Measurements from ENCODE around the gene SGPL1. TPM values are rescaled to one million over a fixed set of nuclear protein-coding genes. Genes with fewer than 3 reads are reported as not detected.

The SGPL1 gene
- polyA plus RNA-seq, 1 donor, result 49.0 TPM

DNA sequence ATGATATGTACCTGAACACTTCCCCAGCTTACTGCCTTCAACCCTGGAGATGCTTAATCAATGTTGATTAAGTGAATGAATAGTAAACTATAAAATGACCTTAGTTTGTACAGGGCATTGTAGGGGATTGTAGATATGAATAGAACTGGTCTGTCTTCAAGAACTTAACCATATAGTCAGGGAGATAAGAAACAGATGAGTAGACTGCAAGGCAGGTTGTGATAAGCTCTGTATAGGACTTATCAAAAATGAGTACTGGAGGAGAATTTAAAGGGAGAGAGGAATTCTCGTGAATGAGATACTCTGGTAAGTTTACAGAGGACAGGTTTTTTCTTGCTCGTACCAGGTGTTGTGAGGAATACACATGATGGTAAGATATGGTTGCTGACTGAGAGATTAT is 27.6 kb downstream of the SGPL1 start:
- H3K27me3 ChIP-seq (ENCODE audit: control insufficient read depth, insufficient read depth, low read length), result no peaks in the 10 kb centered on the region
- H3K9me3 ChIP-seq (ENCODE audit: control insufficient read depth, low read depth, low read length), result no peaks in the 10 kb centered on the region
- H3K4me1 ChIP-seq (ENCODE audit: control insufficient read depth, insufficient read depth, low read length), result peaks cover 35% of the 10 kb centered on the region
- DNase-seq, result no peak
- peaks cover 4% of the 10 kb centered on the region for H3K36me3 ChIP-seq (ENCODE audit: control insufficient read depth, insufficient read depth, low read length)
- 17% methylated on average over 1 of the region's 2 CpGs for WGBS (ENCODE audit: insufficient coverage, low lambda C conversion rate)
- H3K4me3 ChIP-seq (ENCODE audit: low read length), result no peak overlapping the region
- H3K27ac ChIP-seq (ENCODE audit: low read length), result no peak overlapping the region

DNA sequence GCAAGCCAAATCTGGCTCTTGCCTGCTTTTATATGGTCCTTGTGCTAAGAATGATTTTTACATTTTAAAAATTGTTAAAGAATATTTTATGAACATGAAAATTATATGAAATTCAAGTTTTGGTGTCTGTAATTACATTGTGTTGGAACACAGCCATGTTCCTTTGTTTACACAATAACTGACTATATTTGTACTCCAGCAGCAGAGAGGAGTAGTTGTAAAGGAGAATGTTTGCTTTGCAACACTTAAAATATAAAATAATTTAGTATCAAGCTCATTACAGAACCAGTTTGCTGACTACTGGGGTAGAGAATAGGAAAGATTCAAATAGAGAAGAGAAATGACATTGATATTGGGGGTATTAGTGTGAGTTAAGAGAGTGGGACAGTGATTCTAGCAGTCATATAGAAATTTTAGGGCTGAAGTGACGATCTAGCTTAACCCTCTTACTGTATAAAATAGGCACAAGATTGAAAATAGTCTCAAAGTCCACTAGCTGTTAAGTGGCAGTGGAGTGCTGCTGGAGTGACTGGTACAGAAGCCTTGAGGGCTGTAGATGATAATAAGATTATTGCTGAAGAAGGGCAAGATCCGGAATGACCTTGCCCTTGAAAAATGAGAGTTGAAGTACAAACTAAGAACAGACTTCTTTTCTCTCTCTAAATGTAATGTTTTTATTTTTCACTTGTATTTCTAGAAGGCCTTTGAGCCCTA is 28.2 kb downstream of the SGPL1 start:
- Histone ChIP-seq H3K9me3 (ENCODE audit: control insufficient read depth, low read depth, low read length) (no peaks in the 10 kb centered on the region), H3K36me3 (ENCODE audit: control insufficient read depth, insufficient read depth, low read length) (peaks cover 4% of the 10 kb centered on the region), H3K4me1 (ENCODE audit: control insufficient read depth, insufficient read depth, low read length) (peaks cover 35% of the 10 kb centered on the region), H3K4me3 (ENCODE audit: low read length) (no peak overlapping the region), H3K27ac (ENCODE audit: low read length) (peak overlapping the region; percentile 47), H3K27me3 (ENCODE audit: control insufficient read depth, insufficient read depth, low read length) (no peaks in the 10 kb centered on the region)
- peak in 1 of 2 donors; percentile 47 for DNase-seq
- WGBS (ENCODE audit: insufficient coverage, low lambda C conversion rate), result no CpG with 5 or more reads among the region's 2 CpGs

DNA sequence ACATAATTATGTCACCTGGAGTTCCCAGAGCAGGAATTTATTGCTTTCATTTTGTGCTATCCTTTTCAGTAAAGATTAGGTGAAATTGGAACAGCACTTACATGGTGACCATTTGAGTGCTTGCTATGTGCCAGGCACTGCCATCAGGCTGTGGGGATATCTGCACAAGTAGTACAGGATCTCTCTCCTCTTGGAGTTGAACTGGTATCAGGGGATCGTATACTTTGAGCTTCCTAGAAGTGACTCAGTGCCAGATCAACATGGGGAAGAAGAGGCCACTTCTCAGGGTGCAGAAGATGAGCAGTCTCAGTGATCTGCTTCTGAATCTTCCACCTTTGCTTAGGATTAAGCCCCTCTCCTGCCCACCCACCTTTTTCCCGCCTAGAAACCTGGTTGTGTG is 29.5 kb downstream of the SGPL1 start:
- peaks cover 2% of the 10 kb centered on the region for H3K36me3 ChIP-seq (ENCODE audit: control insufficient read depth, insufficient read depth, low read length)
- H3K9me3 ChIP-seq (ENCODE audit: control insufficient read depth, low read depth, low read length), result no peaks in the 10 kb centered on the region
- no peaks in the 10 kb centered on the region for H3K27me3 ChIP-seq (ENCODE audit: control insufficient read depth, insufficient read depth, low read length)
- H3K4me1 ChIP-seq (ENCODE audit: control insufficient read depth, insufficient read depth, low read length), result peaks cover 35% of the 10 kb centered on the region
- no CpG with 5 or more reads among the region's 2 CpGs for WGBS (ENCODE audit: insufficient coverage, low lambda C conversion rate)
- peak in 1 of 2 donors; percentile 67 for DNase-seq
- H3K27ac ChIP-seq (ENCODE audit: low read length), result peak overlapping the region; percentile 24
- no peak overlapping the region for H3K4me3 ChIP-seq (ENCODE audit: low read length)

DNA sequence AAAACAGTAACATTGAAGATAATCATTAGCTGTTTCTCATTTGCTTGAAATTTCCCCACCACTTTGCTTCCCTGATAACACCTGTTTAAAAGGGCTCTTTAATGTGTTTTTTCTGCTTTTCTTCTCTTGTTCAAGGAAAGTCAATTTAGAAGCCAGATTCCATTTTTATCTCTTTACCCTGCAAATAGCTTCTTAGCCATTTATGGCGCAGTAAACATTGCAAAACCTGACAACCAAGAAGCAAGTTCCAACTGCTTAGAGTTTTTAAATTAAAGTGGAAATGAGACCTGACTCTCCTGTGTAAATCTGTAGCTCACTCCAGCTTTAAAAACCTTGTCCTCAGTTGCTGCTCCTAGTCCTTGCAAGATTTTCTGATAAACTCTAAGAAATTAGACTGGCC is 30.1 kb downstream of the SGPL1 start:
- H3K36me3 ChIP-seq (ENCODE audit: control insufficient read depth, insufficient read depth, low read length), result peaks cover 3% of the 10 kb centered on the region
- H3K27ac ChIP-seq (ENCODE audit: low read length), result peak overlapping the region; percentile 24
- H3K4me3 ChIP-seq (ENCODE audit: low read length), result no peak overlapping the region
- H3K9me3 ChIP-seq (ENCODE audit: control insufficient read depth, low read depth, low read length), result no peaks in the 10 kb centered on the region
- WGBS (ENCODE audit: insufficient coverage, low lambda C conversion rate), result no CpG with 5 or more reads among the region's 1 CpG
- peaks cover 35% of the 10 kb centered on the region for H3K4me1 ChIP-seq (ENCODE audit: control insufficient read depth, insufficient read depth, low read length)
- DNase-seq, result peak; percentile 51 to 78
- no peaks in the 10 kb centered on the region for H3K27me3 ChIP-seq (ENCODE audit: control insufficient read depth, insufficient read depth, low read length)

DNA sequence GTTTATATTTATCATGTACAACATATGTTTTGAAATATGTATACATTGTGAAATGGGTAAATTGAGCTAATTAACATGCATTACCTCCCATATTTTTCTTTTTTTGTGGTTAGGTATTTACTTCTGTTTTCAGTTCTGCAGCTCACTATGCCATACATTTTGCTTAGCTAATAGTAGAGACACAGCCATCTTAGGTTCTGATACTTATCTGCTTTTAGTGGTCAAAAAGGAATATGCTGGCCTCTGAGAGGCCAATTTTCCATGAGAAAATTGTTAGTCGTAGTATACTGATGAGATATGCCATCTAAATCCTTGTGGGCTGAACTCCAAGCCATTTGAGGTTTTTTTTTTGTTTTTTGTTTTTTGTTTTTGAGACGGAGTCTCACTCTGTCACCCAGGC is 31.0 kb downstream of the SGPL1 start:
- DNase-seq, result no peak
- H3K4me3 ChIP-seq (ENCODE audit: low read length), result no peak overlapping the region
- H3K9me3 ChIP-seq (ENCODE audit: control insufficient read depth, low read depth, low read length), result no peaks in the 10 kb centered on the region
- H3K27ac ChIP-seq (ENCODE audit: low read length), result no peak overlapping the region
- H3K36me3 ChIP-seq (ENCODE audit: control insufficient read depth, insufficient read depth, low read length), result peaks cover 10% of the 10 kb centered on the region
- peaks cover 39% of the 10 kb centered on the region for H3K4me1 ChIP-seq (ENCODE audit: control insufficient read depth, insufficient read depth, low read length)
- 83% methylated on average over 1 of the region's 2 CpGs for WGBS (ENCODE audit: insufficient coverage, low lambda C conversion rate)
- no peaks in the 10 kb centered on the region for H3K27me3 ChIP-seq (ENCODE audit: control insufficient read depth, insufficient read depth, low read length)

DNA sequence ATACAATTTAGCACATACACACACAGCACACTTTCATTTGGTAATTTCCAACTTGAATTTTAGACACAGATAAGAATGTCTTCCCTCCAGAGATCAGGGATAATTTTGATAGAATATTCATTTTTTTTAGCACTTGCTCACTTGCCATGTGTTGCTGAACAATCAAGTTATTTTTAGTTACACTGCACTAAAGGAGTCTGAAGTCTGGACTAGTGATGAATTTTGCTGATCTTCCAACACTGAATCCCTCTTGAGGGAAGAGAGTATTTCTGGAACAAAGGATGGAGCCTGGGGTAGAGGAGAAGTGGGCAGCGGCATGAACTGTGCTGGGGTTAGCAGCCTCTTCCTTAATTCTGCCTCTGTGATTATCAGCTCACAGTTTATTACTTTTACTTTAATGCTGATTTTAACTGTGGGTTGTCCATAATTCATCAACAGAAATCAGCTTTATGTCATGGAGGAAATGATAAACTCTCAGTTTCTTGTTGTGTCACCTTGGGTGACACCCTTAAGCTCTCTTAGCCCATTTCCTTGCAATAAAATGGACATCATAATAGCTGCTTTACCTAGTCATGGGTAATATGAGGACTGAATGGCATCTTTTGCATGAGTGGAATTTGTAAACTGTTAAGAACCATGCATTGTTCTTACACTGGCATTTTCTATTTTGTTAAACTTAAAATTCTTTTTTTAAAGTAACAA is 32.1 kb downstream of the SGPL1 start:
- no peak overlapping the region for H3K27ac ChIP-seq (ENCODE audit: low read length)
- WGBS (ENCODE audit: insufficient coverage, low lambda C conversion rate), result 100% methylated on average over 1 of the region's 1 CpG
- H3K4me1 ChIP-seq (ENCODE audit: control insufficient read depth, insufficient read depth, low read length), result peaks cover 50% of the 10 kb centered on the region
- H3K9me3 ChIP-seq (ENCODE audit: control insufficient read depth, low read depth, low read length), result no peaks in the 10 kb centered on the region
- no peak for DNase-seq
- peaks cover 15% of the 10 kb centered on the region for H3K36me3 ChIP-seq (ENCODE audit: control insufficient read depth, insufficient read depth, low read length)
- no peak overlapping the region for H3K4me3 ChIP-seq (ENCODE audit: low read length)
- H3K27me3 ChIP-seq (ENCODE audit: control insufficient read depth, insufficient read depth, low read length), result no peaks in the 10 kb centered on the region

DNA sequence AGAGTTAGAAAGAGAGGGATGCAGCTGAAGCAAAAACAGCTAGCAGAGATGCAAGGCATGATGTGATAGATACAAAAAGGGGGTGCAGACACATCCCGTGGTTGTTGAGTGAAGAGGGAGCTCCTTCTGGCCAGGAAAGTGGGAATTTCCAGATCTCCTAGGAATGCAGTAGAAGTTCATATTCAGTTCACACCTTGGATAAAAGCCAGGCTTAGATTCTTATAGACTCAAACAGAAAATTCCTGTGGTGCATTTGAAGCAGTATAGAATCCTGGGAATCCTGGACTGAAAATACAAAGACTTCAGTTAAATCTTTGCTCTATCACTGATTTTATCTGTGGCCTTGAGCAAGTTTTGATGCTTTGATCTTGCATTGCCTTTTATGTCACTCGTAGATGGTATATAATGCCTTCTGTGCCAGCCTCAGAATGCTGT is 33.9 kb downstream of the SGPL1 start:
- no peak overlapping the region for H3K4me3 ChIP-seq (ENCODE audit: low read length)
- H3K27me3 ChIP-seq (ENCODE audit: control insufficient read depth, insufficient read depth, low read length), result no peaks in the 10 kb centered on the region
- no peak for DNase-seq
- no peak overlapping the region for H3K27ac ChIP-seq (ENCODE audit: low read length)
- no peaks in the 10 kb centered on the region for H3K9me3 ChIP-seq (ENCODE audit: control insufficient read depth, low read depth, low read length)
- no CpG with 5 or more reads among the region's 2 CpGs for WGBS (ENCODE audit: insufficient coverage, low lambda C conversion rate)
- H3K4me1 ChIP-seq (ENCODE audit: control insufficient read depth, insufficient read depth, low read length), result peaks cover 42% of the 10 kb centered on the region
- H3K36me3 ChIP-seq (ENCODE audit: control insufficient read depth, insufficient read depth, low read length), result peaks cover 17% of the 10 kb centered on the region

DNA sequence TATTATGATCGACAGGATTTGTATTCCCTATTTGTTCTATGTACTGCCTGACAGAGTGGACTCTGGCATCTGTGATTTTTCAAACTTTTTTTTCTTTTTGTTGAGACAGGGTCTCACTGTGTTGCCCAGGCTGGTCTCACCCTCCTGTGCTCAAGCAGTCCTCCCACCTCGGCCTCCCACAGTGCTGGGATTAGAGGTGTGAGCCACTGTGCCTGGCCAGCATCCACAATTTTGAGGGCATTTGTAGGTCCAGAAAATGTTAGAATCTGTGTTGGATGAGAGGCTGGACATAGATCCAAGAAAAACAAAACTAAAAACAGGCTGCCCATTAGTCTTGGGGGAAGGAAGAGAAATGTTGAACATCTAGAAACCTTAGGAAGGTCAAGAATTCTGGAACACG is 34.3 kb downstream of the SGPL1 start:
- no CpG with 5 or more reads among the region's 3 CpGs for WGBS (ENCODE audit: insufficient coverage, low lambda C conversion rate)
- peaks cover 17% of the 10 kb centered on the region for H3K36me3 ChIP-seq (ENCODE audit: control insufficient read depth, insufficient read depth, low read length)
- H3K27me3 ChIP-seq (ENCODE audit: control insufficient read depth, insufficient read depth, low read length), result no peaks in the 10 kb centered on the region
- no peaks in the 10 kb centered on the region for H3K9me3 ChIP-seq (ENCODE audit: control insufficient read depth, low read depth, low read length)
- H3K27ac ChIP-seq (ENCODE audit: low read length), result no peak overlapping the region
- no peak overlapping the region for H3K4me3 ChIP-seq (ENCODE audit: low read length)
- no peak for DNase-seq
- H3K4me1 ChIP-seq (ENCODE audit: control insufficient read depth, insufficient read depth, low read length), result peaks cover 38% of the 10 kb centered on the region

DNA sequence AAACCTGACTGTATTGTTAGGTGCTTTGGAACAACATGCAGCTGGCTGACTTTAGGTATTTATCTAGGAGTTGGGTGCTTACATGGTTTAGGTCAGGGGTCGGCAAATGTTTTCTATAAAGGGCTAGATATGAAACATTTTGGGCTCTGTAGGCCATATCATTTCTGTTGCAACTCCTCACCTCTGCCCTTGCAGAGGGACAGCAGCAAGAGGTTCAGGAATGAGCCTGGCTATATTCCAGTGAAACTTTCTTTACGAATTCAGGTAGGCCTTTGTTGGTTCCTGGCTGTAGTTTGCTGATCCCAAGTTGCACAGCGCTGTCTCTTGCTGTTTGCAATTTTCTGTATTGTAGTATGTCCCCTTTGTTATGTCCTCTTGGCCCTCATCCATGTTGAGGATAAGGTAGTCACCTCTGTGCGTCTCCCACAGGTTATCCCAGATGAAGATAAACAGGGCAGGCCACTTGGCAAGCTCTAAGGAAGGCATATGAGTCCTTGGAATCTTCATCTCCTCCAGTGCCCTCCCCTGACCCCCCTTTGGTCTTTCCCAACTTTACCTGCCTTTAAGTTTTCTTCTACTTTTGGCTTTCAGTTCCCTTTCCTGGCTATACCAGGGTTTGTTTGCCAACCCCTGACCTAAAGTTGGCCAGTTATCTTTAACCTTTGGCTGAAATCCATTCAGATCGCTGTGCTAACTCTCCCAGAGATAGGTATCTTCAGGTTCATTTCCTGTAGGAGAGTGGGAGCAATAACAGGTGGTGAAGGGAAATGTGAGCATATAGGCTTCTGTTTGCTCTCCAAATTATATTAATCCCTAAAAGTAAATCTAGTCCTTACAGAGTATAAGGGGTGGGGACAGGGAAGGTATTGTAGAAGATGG is 36.1 kb downstream of the SGPL1 start:
- no peak for DNase-seq
- Histone ChIP-seq H3K9me3 (ENCODE audit: control insufficient read depth, low read depth, low read length) (no peaks in the 10 kb centered on the region), H3K27me3 (ENCODE audit: control insufficient read depth, insufficient read depth, low read length) (no peaks in the 10 kb centered on the region), H3K4me1 (ENCODE audit: control insufficient read depth, insufficient read depth, low read length) (peaks cover 25% of the 10 kb centered on the region), H3K4me3 (ENCODE audit: low read length) (no peak overlapping the region), H3K36me3 (ENCODE audit: control insufficient read depth, insufficient read depth, low read length) (peaks cover 25% of the 10 kb centered on the region), H3K27ac (ENCODE audit: low read length) (no peak overlapping the region)
- WGBS (ENCODE audit: insufficient coverage, low lambda C conversion rate), result no CpG with 5 or more reads among the region's 5 CpGs

DNA sequence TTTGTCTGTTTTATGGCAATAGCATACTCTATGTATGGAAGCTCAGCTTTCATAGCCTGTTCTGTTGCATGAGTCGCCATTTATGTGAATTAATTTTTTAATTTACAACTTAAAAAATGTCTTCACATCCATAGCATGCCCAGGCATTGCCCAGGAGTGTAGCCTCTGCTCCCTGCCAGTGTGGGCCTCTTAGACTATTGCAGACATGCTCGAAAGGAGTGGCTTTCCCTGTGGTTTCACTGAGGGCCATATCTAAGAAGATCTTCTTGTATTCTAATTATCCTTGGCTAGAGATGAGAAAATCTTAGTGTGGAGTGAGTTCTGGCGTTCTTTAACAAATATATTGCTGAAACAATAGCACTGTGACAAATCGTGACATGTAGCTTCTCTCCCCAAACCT is 37.3 kb downstream of the SGPL1 start:
- Histone ChIP-seq H3K4me1 (ENCODE audit: control insufficient read depth, insufficient read depth, low read length) (peaks cover 27% of the 10 kb centered on the region), H3K4me3 (ENCODE audit: low read length) (no peak overlapping the region), H3K27ac (ENCODE audit: low read length) (no peak overlapping the region), H3K27me3 (ENCODE audit: control insufficient read depth, insufficient read depth, low read length) (no peaks in the 10 kb centered on the region), H3K9me3 (ENCODE audit: control insufficient read depth, low read depth, low read length) (no peaks in the 10 kb centered on the region), H3K36me3 (ENCODE audit: control insufficient read depth, insufficient read depth, low read length) (peaks cover 31% of the 10 kb centered on the region)
- DNase-seq, result no peak
- WGBS (ENCODE audit: insufficient coverage, low lambda C conversion rate), result no CpG with 5 or more reads among the region's 4 CpGs
